Ishikawa (cell line): Measurements from ENCODE around the gene RBPJL.

Experiments used
- CEBPB ChIP-seq: IDR thresholded peaks from 2 replicates; pipeline ENCODE4 v1.6.1; 2012
- CREB1 ChIP-seq: IDR thresholded peaks from 2 replicates; pipeline ENCODE4 v1.6.1; 2012; ENCODE audit warnings: low read depth
- EGR1 ChIP-seq: IDR thresholded peaks from 2 replicates; pipeline ENCODE4 v1.6.1; 2012
- EP300 ChIP-seq: IDR thresholded peaks from 2 replicates; pipeline ENCODE4 v1.6.1; 2012; ENCODE audit warnings: borderline replicate concordance
- FOXM1 ChIP-seq: IDR thresholded peaks from 2 replicates; pipeline ENCODE4 v1.6.1; 2012; ENCODE audit warnings: low read depth, borderline replicate concordance
- MAX ChIP-seq: IDR thresholded peaks from 2 replicates; pipeline ENCODE4 v1.6.1; 2012
- NFIC ChIP-seq: IDR thresholded peaks from 2 replicates; pipeline ENCODE4 v1.6.1; 2012
- RAD21 ChIP-seq: IDR thresholded peaks from 2 replicates; pipeline ENCODE4 v1.6.1; 2012; ENCODE audit warnings: low read depth
- REST ChIP-seq: IDR thresholded peaks from 2 replicates; pipeline ENCODE4 v1.6.1; 2012; ENCODE audit warnings: low read depth, mild to moderate bottlenecking
- TAF1 ChIP-seq: IDR thresholded peaks from 2 replicates; pipeline ENCODE4 v1.6.1; 2012; ENCODE audit warnings: low read depth, mild to moderate bottlenecking
- TCF12 ChIP-seq: IDR thresholded peaks from 2 replicates; pipeline ENCODE4 v1.6.1; 2012; ENCODE audit warnings: low read depth
- TEAD4 ChIP-seq: IDR thresholded peaks from 2 replicates; pipeline ENCODE4 v1.6.1; 2012
- USF1 ChIP-seq: IDR thresholded peaks from 2 replicates; pipeline ENCODE4 v1.6.1; 2012
- YY1 ChIP-seq: IDR thresholded peaks from 2 replicates; pipeline ENCODE4 v1.6.1; 2012; ENCODE audit warnings: low read depth
- ZBTB7A ChIP-seq: IDR thresholded peaks from 2 replicates; pipeline ENCODE4 v1.6.1; 2012; ENCODE audit warnings: low read depth

The RBPJL gene

GRCh38 chr20:45328451-45328850 lies 21.8 kb downstream of the RBPJL start:
- TF ChIP-seq TCF12 (no peak), TAF1 (no peak), CREB1 (no peak), TEAD4 (no peak), USF1 (no peak), YY1 (no peak), ZBTB7A (no peak), MAX (no peak), REST (no peak), CEBPB (no peak), FOXM1 (no peak)

- TF ChIP-seq ZBTB7A (no peak), YY1 (no peak), NFIC (peak; percentile 44; the same call in 1 of the 2 replicates), TCF12 (no peak), CREB1 (no peak), RAD21 (no peak), CEBPB (no peak), TEAD4 (no peak)
Measured at GRCh38 chr20:45329497-45330319, 23.1 kb downstream of the RBPJL start.

- TF ChIP-seq TCF12 (no peak), FOXM1 (no peak), EGR1 (no peak), CREB1 (no peak), CEBPB (no peak)
Measured at GRCh38 chr20:45330476-45330875, 23.8 kb downstream of the RBPJL start.

- TF ChIP-seq USF1 (no peak), MAX (no peak)
Measured at GRCh38 chr20:45336530-45337366, 30.1 kb downstream of the RBPJL start.

GRCh38 chr20:45337367-45338120 lies 30.9 kb downstream of the RBPJL start:
- TF ChIP-seq EGR1 (peak; percentile 62; the same call in 1 of the 2 replicates), REST (no peak), NFIC (peak; percentile 52; the same call in 1 of the 2 replicates), EP300 (peak; percentile 50; the same call in 1 of the 2 replicates), TEAD4 (peak; percentile 84), TCF12 (peak; percentile 53; the same call in 1 of the 2 replicates)
